NB4 (cell line): ENCODE data around the gene PRKCE.

Experiments
- DNase-seq: peaks from one replicate; pipeline ENCODE4 v3.0.0; 2010; ENCODE audit warnings: low read depth
- H3K4me3 ChIP-seq: one replicate; pipeline ENCODE4 v1.5.1; 2011; ENCODE audit warnings: mild to moderate bottlenecking, low read depth, low read length, moderate library complexity
- CTCF ChIP-seq: IDR thresholded peaks from one replicate; pipeline ENCODE4 v1.5.1; 2012; ENCODE audit warnings: low read depth, low read length
- MYC ChIP-seq: IDR thresholded peaks from 2 replicates; pipeline ENCODE4 v1.6.1; 2011; ENCODE audit warnings: low read depth, low read length
- POLR2A ChIP-seq: IDR thresholded peaks from 2 replicates; pipeline ENCODE4 v1.6.1; 2011; ENCODE audit warnings: mild to moderate bottlenecking; ENCODE audit not compliant: insufficient read length; ENCODE audit errors: extremely low read depth
- TF ChIP-seq, protein P1 (sequence below): IDR thresholded peaks from 2 replicates; pipeline ENCODE4 v1.6.1; 2011; ENCODE audit warnings: low read depth, low read length

The PRKCE gene

GRCh38 chr2:45750484-45750883 lies 99.0 kb downstream of the PRKCE start:
- TF ChIP-seq, protein P1, sequence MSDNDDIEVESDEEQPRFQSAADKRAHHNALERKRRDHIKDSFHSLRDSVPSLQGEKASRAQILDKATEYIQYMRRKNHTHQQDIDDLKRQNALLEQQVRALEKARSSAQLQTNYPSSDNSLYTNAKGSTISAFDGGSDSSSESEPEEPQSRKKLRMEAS = no peak
- TF ChIP-seq CTCF = no peak
- no peak for TF ChIP-seq POLR2A
- DNase-seq = no peak
- no peak overlapping the region for H3K4me3 ChIP-seq

- no peak overlapping the region for H3K4me3 ChIP-seq
- no peak for TF ChIP-seq CTCF
- TF ChIP-seq, protein P1 = no peak
- TF ChIP-seq POLR2A = no peak
- no peak for TF ChIP-seq MYC
- DNase-seq = no peak
Observed at GRCh38 chr2:45753381-45753780, 101.9 kb downstream of the PRKCE start.

DNA sequence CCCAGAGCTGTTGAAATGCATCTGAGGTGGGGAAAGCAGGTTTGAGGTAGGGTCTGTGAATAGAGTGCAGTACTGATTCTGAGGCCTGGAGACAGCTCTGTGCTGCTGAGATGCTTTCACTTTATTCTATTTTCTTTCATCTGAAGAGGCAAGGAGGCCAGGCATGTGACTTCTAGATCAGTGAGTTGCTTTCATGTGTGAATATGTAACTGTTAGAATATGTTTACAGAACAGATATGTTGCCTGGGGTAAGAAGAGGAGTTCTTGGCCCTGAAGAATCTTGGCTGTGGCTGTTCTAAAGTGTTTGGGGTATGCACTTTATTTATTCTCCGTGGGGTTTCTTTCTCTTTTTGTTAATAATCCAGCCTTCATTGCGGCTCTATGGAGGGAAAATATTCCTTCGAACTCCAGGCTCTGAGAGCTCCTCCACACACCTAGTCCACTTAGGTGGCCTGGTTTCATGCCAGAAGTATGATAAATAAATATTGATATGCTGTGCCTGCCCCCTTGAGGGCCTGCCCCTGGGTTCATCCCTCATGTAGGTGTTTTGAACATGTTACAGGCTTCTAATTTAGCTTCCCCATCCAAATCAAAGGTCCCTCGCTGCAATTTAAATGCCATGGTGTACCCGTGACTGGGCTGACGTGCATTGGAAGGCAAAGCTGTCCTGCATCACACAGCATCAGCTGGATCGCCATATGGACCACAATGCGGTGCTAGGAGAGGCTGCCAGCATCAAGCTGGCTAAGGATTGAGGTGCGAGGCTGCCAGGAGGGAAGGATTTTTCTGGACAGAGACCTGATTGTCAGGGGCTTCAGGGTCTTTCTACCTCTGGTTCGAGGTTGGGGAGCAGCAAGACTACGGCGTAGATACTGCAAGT lies 102.9 kb downstream of the PRKCE start:
- TF ChIP-seq CTCF (no peak), POLR2A (no peak), MYC (no peak)
- TF ChIP-seq, protein P1 = no peak
- H3K4me3 ChIP-seq = no peak overlapping the region
- DNase-seq = no peak

- TF ChIP-seq MYC (no peak), CTCF (no peak), POLR2A (no peak)
- TF ChIP-seq, protein P1 = no peak
- no peak for DNase-seq
Observed at GRCh38 chr2:45755585-45756335, 104.3 kb downstream of the PRKCE start.

GRCh38 chr2:45758018-45758417 lies 106.5 kb downstream of the PRKCE start:
- TF ChIP-seq CTCF (no peak), POLR2A (no peak), MYC (no peak)
- DNase-seq = no peak
- no peak overlapping the region for H3K4me3 ChIP-seq

More at GRCh38 chr2:45755585-45756335, 104.3 kb downstream of the PRKCE start:
- no peak overlapping the region for H3K4me3 ChIP-seq
